Measurements from ENCODE around the gene PARVA. TPM values are rescaled to one million over a fixed set of nuclear protein-coding genes. Genes with fewer than 3 reads are reported as not detected.

PARVA gene
- total and polyA plus RNA-seq, 2 of the 4 experiments (the other 2 are of a cell fraction), result 65.2 to 80.2 TPM

- 100% methylated on average over 1 of the region's 2 CpGs; no CpG with 5 or more reads in 1 of the 2 experiments for WGBS, 2 experiments (ENCODE audit: extremely low coverage in 2 of 2, insufficient read length in 1 of 2)
- no peak overlapping the region for H2BK5ac ChIP-seq (ENCODE audit: low read depth, low read length, poor library complexity, severe bottlenecking)
- H3K4me2 ChIP-seq (ENCODE audit: low read depth, low read length), result no peak overlapping the region
- H2AK5ac ChIP-seq (ENCODE audit: low read depth, low read length), result peak overlapping the region; percentile 23; the same call in 1 of the 2 replicates
- no peak overlapping the region for H3K4ac ChIP-seq (ENCODE audit: low read depth, low read length)
- ChIA-PET CTCF (interaction anchor here (0.9 to 1.5 kb wide), 2 partner anchors 25 to 700 kb away, joined by 3 read pairs; no protein-coding TSS in a partner anchor), POLR2A (ENCODE audit: unreplicated experiment) (no interaction called here)
- H2BK15ac ChIP-seq (ENCODE audit: low read depth, low read length), result no peak overlapping the region
- dilution Hi-C loops (cut with HindIII; ENCODE audit: low sequenced_read_pairs, unreplicated experiment), result no loop called here
- no peak overlapping the region for H2AFZ ChIP-seq (replicated peaks; ENCODE audit: low read length, poor library complexity)
- TF ChIP-seq CHD1 (IDR thresholded peaks at IDR 0.05; ENCODE audit: low read depth, low read length), result no peak
- TF ChIP-seq SMC3 (IDR thresholded peaks at IDR 0.05; ENCODE audit: low read depth, low read length), result no peak
- no peak for TF ChIP-seq CEBPB (IDR thresholded peaks at IDR 0.05; ENCODE audit: low read depth, low read length)
- TF ChIP-seq FOS (IDR thresholded peaks at IDR 0.05; ENCODE audit: low read depth, low read length), result no peak
- TF ChIP-seq BHLHE40 (IDR thresholded peaks at IDR 0.05; ENCODE audit: low read depth, low read length), result no peak
- TF ChIP-seq MAFK (IDR thresholded peaks at IDR 0.05; ENCODE audit: low read depth, low read length), result no peak
- no peak for TF ChIP-seq CTCF (conservative IDR thresholded peaks at IDR 0.05; ENCODE audit: low read depth, low read length)
- H2AK9ac ChIP-seq (replicated peaks; ENCODE audit: low read depth, low read length, poor library complexity), result no peak overlapping the region
- no peak overlapping the region for H3K23ac ChIP-seq (ENCODE audit: low read depth, low read length)
- in situ Hi-C loops (cut with MboI; ENCODE audit: low sequenced_read_pairs), result no loop called here
- peaks cover 44% of the 10 kb centered on the region for H3K4me1 ChIP-seq (ENCODE audit: control insufficient read depth, insufficient read depth, low read length)
- H3K4me3 ChIP-seq (ENCODE audit: insufficient read depth, low read depth, low read length), result no peak overlapping the region
- peaks cover 50 to 93% of the 10 kb centered on the region in 2 experiments for H3K79me1 ChIP-seq (ENCODE audit: low read depth in 1 of 2, low read length in 2 of 2)
- peaks cover 3% of the 10 kb centered on the region; the same call in 1 of the 2 replicates for H3K36me3 ChIP-seq (ENCODE audit: control insufficient read depth, insufficient read depth, low read length)
- no peak overlapping the region for H3K56ac ChIP-seq (ENCODE audit: extremely low read depth, insufficient read depth, low read length)
- no peaks in the 10 kb centered on the region for H3K9me3 ChIP-seq (ENCODE audit: control insufficient read depth, insufficient read depth, low read length)
- no peaks in the 10 kb centered on the region for H3K27me3 ChIP-seq (ENCODE audit: control insufficient read depth, insufficient read depth, low read length)
- peaks cover 71% of the 10 kb centered on the region for H4K20me1 ChIP-seq (ENCODE audit: insufficient read depth, low read length)
- H3K9me1 ChIP-seq (ENCODE audit: insufficient read depth, low read length), result peaks cover 58% of the 10 kb centered on the region
- no peak overlapping the region for H3K18ac ChIP-seq (ENCODE audit: low read depth, low read length)
- no peak overlapping the region for H3K14ac ChIP-seq (replicated peaks; ENCODE audit: low read depth, low read length)
- ATAC-seq (ENCODE audit: low read depth), result no peak
- DNase-seq, result no peak
- H2BK20ac ChIP-seq (ENCODE audit: low read depth, low read length), result no peak overlapping the region
- intact Hi-C loops (cut with micrococcal nuclease), result no loop called here
- H4K91ac ChIP-seq (ENCODE audit: insufficient read depth, low read depth, low read length), result no peak overlapping the region
- no peak overlapping the region for H3K27ac ChIP-seq (ENCODE audit: insufficient read depth, low read length)
- no peak overlapping the region for H4K5ac ChIP-seq (ENCODE audit: low read depth, low read length)
- BruUV-seq (replicated peaks), result no TSS peak
- H4K8ac ChIP-seq (ENCODE audit: low read depth in 2 of 2, low read length in 2 of 2), result no peak overlapping the region
- no peak overlapping the region for H2BK120ac ChIP-seq (ENCODE audit: low read depth, low read length)
- H3K9ac ChIP-seq (ENCODE audit: low read depth, low read length), result no peak overlapping the region
Observed at GRCh38 chr11:12453243-12453642, 75.9 kb downstream of the PARVA start.
